CD4-positive, CD25-positive, alpha-beta regulatory T cell (primary cell): Measurements from ENCODE around the gene KCTD11. TPM values are rescaled to one million over a fixed set of nuclear protein-coding genes. Genes with fewer than 3 reads are reported as not detected.

ENCODE experiments used
- ATAC-seq, 2 donors: fragments of 150-1000 bp; cut with Tn5 transposase; one replicate each; pipeline ENCODE4 v1.10.0; 2021; ENCODE audit warnings: low read depth in 2 of 2, moderate number of reproducible peaks in 2 of 2, moderate library complexity in 1 of 2
- DNase-seq, 3 donors: peaks; one replicate each; pipeline versions ENCODE4 v3.0.0 to v3.0.0-alpha.2; 2012 to 2022; ENCODE audit warnings: mixed read lengths in 1 of 3
- H3K27ac ChIP-seq: one replicate; pipeline ENCODE4 v1.7.0; 2013; ENCODE audit warnings: mild to moderate bottlenecking, low read length; ENCODE audit not compliant: insufficient read depth, poor library complexity, severe bottlenecking
- H3K27me3 ChIP-seq: one replicate; pipeline ENCODE4 v1.7.0; 2013; ENCODE audit warnings: low read length; ENCODE audit not compliant: control insufficient read depth, insufficient read depth
- H3K36me3 ChIP-seq: one replicate; pipeline ENCODE4 v1.7.0; 2013; ENCODE audit warnings: mild to moderate bottlenecking, low read length, moderate library complexity; ENCODE audit not compliant: control insufficient read depth, insufficient read depth
- H3K4me1 ChIP-seq: 2 replicates; pipeline ENCODE4 v1.7.0; 2013; ENCODE audit warnings: mild to moderate bottlenecking, low read length; ENCODE audit not compliant: insufficient read depth, control insufficient read depth, poor library complexity, severe bottlenecking
- H3K4me3 ChIP-seq: one replicate; pipeline ENCODE4 v1.7.0; 2013; ENCODE audit warnings: low read depth, mild to moderate bottlenecking, low read length, moderate library complexity
- H3K9me3 ChIP-seq, 2 experiments: 1 replicate in 1 of 2; 2 replicates in 1 of 2; pipeline ENCODE4 v1.7.0; 2013; ENCODE audit warnings: low read length in 2 of 2, mild to moderate bottlenecking in 1 of 2, moderate library complexity in 1 of 2; ENCODE audit not compliant: control insufficient read depth in 2 of 2
- H3K27ac Mint-ChIP-seq, 3 donors: one replicate each; pipeline ENCODE4 v1.8.0; 2020 to 2022; ENCODE audit warnings: mild to moderate bottlenecking in 3 of 3, mixed read lengths in 3 of 3, moderate library complexity in 2 of 3
- H3K27me3 Mint-ChIP-seq: one replicate; pipeline ENCODE4 v1.8.0; 2022; ENCODE audit warnings: mild to moderate bottlenecking, mixed read lengths
- H3K36me3 Mint-ChIP-seq: one replicate; pipeline ENCODE4 v1.8.0; 2020; ENCODE audit warnings: mixed read lengths
- H3K4me1 Mint-ChIP-seq, 4 donors: one replicate each; pipeline ENCODE4 v1.8.0; 2020 to 2022; ENCODE audit warnings: mixed read lengths in 4 of 4, mild to moderate bottlenecking in 1 of 4
- H3K4me3 Mint-ChIP-seq, 4 donors: one replicate each; pipeline ENCODE4 v1.8.0; 2020 to 2022; ENCODE audit warnings: mild to moderate bottlenecking in 4 of 4, mixed read lengths in 4 of 4, moderate library complexity in 3 of 4
- H3K9me3 Mint-ChIP-seq, 7 donors: one replicate each; pipeline ENCODE4 v1.8.0; 2020 to 2022; ENCODE audit warnings: mixed read lengths in 7 of 7, mild to moderate bottlenecking in 3 of 7, moderate library complexity in 2 of 7
- polyA plus RNA-seq, 4 donors: library from polyadenylated mRNA; unstranded; fragments of 300-500 nt; fragmentation: Illumina TruSeq; gene quantifications; one replicate each; pipeline ENCODE4 v1.2.3, GENCODE V29; 2021
- total RNA-seq: library from RNA; stranded (reverse); gene quantifications from one replicate; pipeline ENCODE4 v1.2.3, GENCODE V29; 2022

KCTD11 gene
- total RNA-seq = 1.3 TPM
- 1 to 10 TPM; 2.6 to 4.0 (median 2.9) TPM for polyA plus RNA-seq

- ATAC-seq (peak; percentile 45 to 51), DNase-seq (peak; percentile 66 to 79 (median 75))
- peak within 1 kb of the TSS; percentile 85 to 94 (median 93) for H3K27ac Mint-ChIP-seq
- Histone ChIP-seq H3K4me1 (peaks cover 35% of the 10 kb centered on the region), H3K36me3 (peaks cover 17% of the 10 kb centered on the region), H3K27me3 (no peaks in the 10 kb centered on the region), H3K27ac (peak within 1 kb of the TSS; percentile 80), H3K4me3 (peak within 1 kb of the TSS; percentile 55), H3K9me3 (no peaks in the 10 kb centered on the region)
- H3K4me3 Mint-ChIP-seq = peak within 1 kb of the TSS; percentile 86 to 95 (median 88)
- H3K27me3 Mint-ChIP-seq = peaks cover 4% of the 10 kb centered on the region
- peaks cover 6 to 55% (median 18%) of the 10 kb centered on the region in 4 donors for H3K4me1 Mint-ChIP-seq
- H3K9me3 Mint-ChIP-seq = no peaks in the 10 kb centered on the region
- peaks cover 3% of the 10 kb centered on the region for H3K36me3 Mint-ChIP-seq
Observed at GRCh38 chr17:7351665-7352502, at the start of gene KCTD11. TSS of gene KCTD11 (plus strand) at chr17:7352162.

GRCh38 chr17:7304179-7304578 is 47.8 kb upstream of the KCTD11 start:
- Mint-ChIP-seq H3K27ac (no peak overlapping the region), H3K27me3 (peaks cover 17% of the 10 kb centered on the region), H3K4me1 (peaks cover 0 to 15% (median 7%) of the 10 kb centered on the region in 4 donors), H3K9me3 (peaks cover 0 to 2% (median 0%) of the 10 kb centered on the region in 7 donors), H3K4me3 (no peak overlapping the region), H3K36me3 (peaks cover 2% of the 10 kb centered on the region)
- no peak overlapping the region for H3K27ac ChIP-seq
- H3K27me3 ChIP-seq = peaks cover 2% of the 10 kb centered on the region
- DNase-seq (no peak), ATAC-seq (no peak)
- no peak overlapping the region for H3K4me3 ChIP-seq
- H3K4me1 ChIP-seq = peaks cover 21% of the 10 kb centered on the region
- H3K36me3 ChIP-seq = no peaks in the 10 kb centered on the region
- H3K9me3 ChIP-seq = no peaks in the 10 kb centered on the region

GRCh38 chr17:7306911-7307685 is 44.9 kb upstream of the KCTD11 start, which contains the start of gene EIF5A:
TSS of gene EIF5A (plus strand) at chr17:7307628. CDS start at chr17:7309636, 2,008 bp downstream.
- Mint-ChIP-seq H3K4me3 (peak within 1 kb of the TSS; percentile 93 to 98 (median 96)), H3K9me3 (peaks cover 0 to 2% (median 0%) of the 10 kb centered on the region in 7 donors), H3K4me1 (peaks cover 6 to 40% (median 27%) of the 10 kb centered on the region in 4 donors), H3K27me3 (peaks cover 8% of the 10 kb centered on the region), H3K36me3 (peaks cover 25% of the 10 kb centered on the region), H3K27ac (peak within 1 kb of the TSS; percentile 99 to 100 (median 99))
- Histone ChIP-seq H3K27me3 (no peaks in the 10 kb centered on the region), H3K4me3 (peak within 1 kb of the TSS; percentile 97), H3K9me3 (no peaks in the 10 kb centered on the region), H3K27ac (peak within 1 kb of the TSS; percentile 100), H3K4me1 (peaks cover 46% of the 10 kb centered on the region), H3K36me3 (peaks cover 28% of the 10 kb centered on the region)
- DNase-seq = peak; percentile 100
- ATAC-seq = peak; percentile 78 to 80

- H3K4me1 ChIP-seq = peaks cover 53% of the 10 kb centered on the region
- H3K27me3 ChIP-seq = no peaks in the 10 kb centered on the region
- H3K9me3 ChIP-seq = no peaks in the 10 kb centered on the region
- peaks cover 6% of the 10 kb centered on the region for H3K27me3 Mint-ChIP-seq
- peak overlapping the region; percentile 99 to 100 (median 99) for H3K27ac Mint-ChIP-seq
- peaks cover 0 to 2% (median 0%) of the 10 kb centered on the region in 7 donors for H3K9me3 Mint-ChIP-seq
- H3K4me3 ChIP-seq = peak overlapping the region; percentile 97
- H3K27ac ChIP-seq = peak overlapping the region; percentile 100
- peaks cover 36% of the 10 kb centered on the region for H3K36me3 ChIP-seq
- peaks cover 31% of the 10 kb centered on the region for H3K36me3 Mint-ChIP-seq
- DNase-seq (peak in 2 of 3 donors; percentile 56 to 61), ATAC-seq (no peak)
- H3K4me1 Mint-ChIP-seq = peaks cover 6 to 48% (median 30%) of the 10 kb centered on the region in 4 donors
- H3K4me3 Mint-ChIP-seq = peak overlapping the region; percentile 93 to 98 (median 96)
Observed at GRCh38 chr17:7307686-7308624, 44.0 kb upstream of the KCTD11 start.

- Histone ChIP-seq H3K27ac (peak overlapping the region; percentile 100), H3K27me3 (no peaks in the 10 kb centered on the region), H3K9me3 (no peaks in the 10 kb centered on the region), H3K36me3 (peaks cover 44% of the 10 kb centered on the region), H3K4me3 (peak overlapping the region; percentile 97), H3K4me1 (peaks cover 60% of the 10 kb centered on the region)
- Mint-ChIP-seq H3K4me3 (peak overlapping the region; percentile 89 to 98 (median 95)), H3K36me3 (peaks cover 35% of the 10 kb centered on the region), H3K27me3 (peaks cover 6% of the 10 kb centered on the region), H3K4me1 (peaks cover 6 to 57% (median 32%) of the 10 kb centered on the region in 4 donors), H3K9me3 (peaks cover 0 to 2% (median 0%) of the 10 kb centered on the region in 7 donors), H3K27ac (peak overlapping the region; percentile 94 to 99 (median 98))
- ATAC-seq = peak; percentile 22 to 29
- peak; percentile 85 to 95 (median 91) for DNase-seq
Observed at GRCh38 chr17:7308625-7309433, 43.1 kb upstream of the KCTD11 start.

- DNase-seq (no peak), ATAC-seq (no peak)
- peaks cover 49% of the 10 kb centered on the region for H3K36me3 ChIP-seq
- H3K27ac Mint-ChIP-seq = peak overlapping the region; percentile 97 to 99 (median 98)
- peaks cover 39% of the 10 kb centered on the region for H3K36me3 Mint-ChIP-seq
- H3K4me1 Mint-ChIP-seq = peaks cover 6 to 65% (median 38%) of the 10 kb centered on the region in 4 donors
- H3K9me3 ChIP-seq = no peaks in the 10 kb centered on the region
- peaks cover 0 to 2% (median 0%) of the 10 kb centered on the region in 7 donors for H3K9me3 Mint-ChIP-seq
- peak overlapping the region; percentile 89 to 98 (median 95) for H3K4me3 Mint-ChIP-seq
- H3K4me3 ChIP-seq = peak overlapping the region; percentile 97
- peak overlapping the region; percentile 100 for H3K27ac ChIP-seq
- H3K27me3 ChIP-seq = no peaks in the 10 kb centered on the region
- H3K27me3 Mint-ChIP-seq = peaks cover 6% of the 10 kb centered on the region
- H3K4me1 ChIP-seq = peaks cover 68% of the 10 kb centered on the region
Observed at GRCh38 chr17:7309628-7310027, 42.3 kb upstream of the KCTD11 start.
